Activated naive CD4-positive, alpha-beta T cell treated with anti-CD3 and anti-CD28 coated beads, Interleukin-2, amount 50 U/mL, for 16 hours (primary cell): ENCODE data around the gene TYW1.
"Not testable (repeated sequence)": the region's sequence is repeated elsewhere in the genome, so short reads cannot be mapped to it uniquely, and the experiment has no call there.

Source experiments
- DNase-seq: peaks from one replicate; pipeline ENCODE4 v3.0.0-alpha.2; 2020

Gene TYW1

GRCh38 chr7:67135617-67136486 is 139.2 kb downstream of the TYW1 start:
- not testable (repeated sequence) for DNase-seq

GRCh38 chr7:67137489-67137888 is 140.9 kb downstream of the TYW1 start:
- DNase-seq, result not testable (repeated sequence)

DNA sequence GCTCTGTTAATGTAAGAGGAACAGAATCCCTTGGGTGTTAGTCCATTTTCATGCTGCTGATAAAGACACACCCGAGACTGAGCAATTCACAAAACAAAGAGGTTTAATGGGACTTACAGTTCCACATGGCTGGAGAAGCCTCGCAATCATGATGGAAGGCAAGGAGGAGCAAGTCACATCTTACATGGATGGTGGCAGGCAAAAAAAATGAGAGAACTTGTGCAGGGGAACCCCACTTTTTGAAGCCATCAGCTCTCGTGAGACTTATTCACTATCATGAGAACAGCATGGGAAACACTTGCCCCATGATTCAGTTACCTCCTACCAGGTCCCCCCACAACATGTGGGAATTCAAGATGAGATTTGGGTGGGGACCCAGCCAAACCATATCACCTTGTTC is 143.2 kb downstream of the TYW1 start:
- DNase-seq, result not testable (repeated sequence)

- DNase-seq, result not testable (repeated sequence)
Observed at GRCh38 chr7:67141001-67141400, 144.4 kb downstream of the TYW1 start.

DNA sequence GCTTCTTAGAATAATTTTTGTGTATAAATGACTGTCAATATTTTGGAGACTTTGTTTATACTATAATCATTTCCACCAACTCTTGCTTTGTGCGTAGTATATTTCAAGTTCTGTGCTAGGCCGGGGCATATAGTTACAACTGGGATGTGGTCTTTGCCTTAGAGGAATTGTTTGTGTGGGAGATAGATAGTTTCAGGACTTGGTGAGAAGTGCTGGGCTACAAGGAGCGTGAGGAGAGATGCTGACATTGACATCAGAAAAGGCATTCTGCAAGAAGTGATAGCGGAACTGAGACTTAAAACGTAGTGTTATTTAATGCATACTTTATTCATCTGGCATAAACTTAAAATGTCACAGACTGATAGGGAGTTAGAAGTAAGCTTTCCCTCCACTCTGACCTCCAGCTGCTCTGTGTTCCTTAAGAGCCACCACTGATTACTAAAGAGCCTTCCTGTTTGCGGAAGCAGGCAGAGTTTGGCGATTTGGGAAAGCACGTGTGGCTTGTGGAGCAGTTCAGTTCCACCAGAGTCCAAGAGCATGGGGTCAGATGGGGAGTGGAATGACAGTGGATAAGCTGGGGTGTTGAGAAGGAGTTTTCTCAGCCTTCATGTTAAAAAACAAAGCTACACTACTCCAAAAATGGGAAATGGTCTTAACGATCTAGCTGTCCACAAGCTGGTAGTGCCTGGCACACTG is 146.6 kb downstream of the TYW1 start:
- DNase-seq, result not testable (repeated sequence)

- not testable (repeated sequence) for DNase-seq
Observed at GRCh38 chr7:67145581-67146193, 149.1 kb downstream of the TYW1 start.

GRCh38 chr7:67149131-67149530 is 152.5 kb downstream of the TYW1 start:
- DNase-seq, result not testable (repeated sequence)

DNA sequence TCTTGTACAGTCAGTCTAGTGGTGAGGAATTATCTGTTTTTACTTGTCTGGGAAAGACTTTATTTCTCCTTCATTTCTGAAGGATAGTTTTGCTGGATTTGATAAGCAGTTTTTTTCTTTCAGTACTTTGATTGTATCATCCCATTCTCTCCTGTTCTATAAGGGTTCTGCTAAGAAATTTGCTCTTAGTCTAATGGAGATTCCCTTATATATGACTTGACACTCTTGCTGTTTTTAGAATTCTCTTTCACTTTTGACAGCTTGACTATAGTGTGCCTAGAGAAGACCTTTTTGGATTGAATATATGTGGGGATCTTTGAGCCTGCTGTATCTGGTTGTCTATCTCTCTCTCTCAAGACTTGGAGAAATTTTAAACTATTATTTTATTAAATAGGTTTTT is 157.7 kb downstream of the TYW1 start:
- DNase-seq, result not testable (repeated sequence)

DNA sequence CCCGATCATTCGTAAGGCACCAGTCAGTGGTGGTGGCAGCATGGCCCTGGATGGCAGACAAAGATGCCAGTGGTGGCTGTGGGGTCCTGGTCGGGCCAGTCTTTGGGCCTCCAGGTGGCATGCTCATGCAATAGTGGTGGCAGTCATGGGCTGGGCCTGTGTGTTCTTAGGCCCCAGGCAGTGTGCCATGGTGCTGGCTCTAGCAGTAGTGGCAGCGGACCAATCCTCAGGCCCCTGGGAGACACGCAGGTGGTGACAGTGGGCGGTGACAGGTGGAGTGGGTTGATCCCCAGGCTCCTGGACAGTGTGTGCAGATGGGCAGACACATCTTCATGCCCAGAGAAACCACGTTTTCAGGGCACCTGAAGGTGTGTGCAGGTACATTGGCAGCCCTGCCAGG is 159.4 kb downstream of the TYW1 start:
- not testable (repeated sequence) for DNase-seq

GRCh38 chr7:67163285-67163684 is 166.7 kb downstream of the TYW1 start:
- not testable (repeated sequence) for DNase-seq

DNA sequence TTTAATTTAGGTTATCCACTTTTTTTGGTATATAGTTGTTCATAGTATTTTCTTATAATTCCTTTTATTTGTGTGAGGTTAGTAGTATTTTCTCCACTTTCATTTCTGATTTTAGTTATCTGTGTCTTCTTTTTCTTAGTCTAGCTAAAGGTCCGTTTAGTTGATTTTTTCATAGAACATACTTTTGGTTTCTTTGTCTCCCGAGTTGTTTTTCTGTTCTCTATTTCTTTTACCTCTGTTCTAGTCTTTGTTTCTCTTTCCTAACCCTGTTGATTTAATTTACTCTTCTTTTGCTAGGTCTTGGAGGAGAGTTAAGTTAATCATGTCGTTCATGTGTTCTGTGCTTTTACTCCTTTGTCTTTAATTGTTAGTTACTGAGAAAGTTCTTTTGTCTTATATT is 174.5 kb downstream of the TYW1 start:
- not testable (repeated sequence) for DNase-seq

- not testable (repeated sequence) for DNase-seq
Observed at GRCh38 chr7:67176730-67177129, 180.1 kb downstream of the TYW1 start.

GRCh38 chr7:67178915-67179688 is 182.5 kb downstream of the TYW1 start:
- not testable (repeated sequence) for DNase-seq

DNA sequence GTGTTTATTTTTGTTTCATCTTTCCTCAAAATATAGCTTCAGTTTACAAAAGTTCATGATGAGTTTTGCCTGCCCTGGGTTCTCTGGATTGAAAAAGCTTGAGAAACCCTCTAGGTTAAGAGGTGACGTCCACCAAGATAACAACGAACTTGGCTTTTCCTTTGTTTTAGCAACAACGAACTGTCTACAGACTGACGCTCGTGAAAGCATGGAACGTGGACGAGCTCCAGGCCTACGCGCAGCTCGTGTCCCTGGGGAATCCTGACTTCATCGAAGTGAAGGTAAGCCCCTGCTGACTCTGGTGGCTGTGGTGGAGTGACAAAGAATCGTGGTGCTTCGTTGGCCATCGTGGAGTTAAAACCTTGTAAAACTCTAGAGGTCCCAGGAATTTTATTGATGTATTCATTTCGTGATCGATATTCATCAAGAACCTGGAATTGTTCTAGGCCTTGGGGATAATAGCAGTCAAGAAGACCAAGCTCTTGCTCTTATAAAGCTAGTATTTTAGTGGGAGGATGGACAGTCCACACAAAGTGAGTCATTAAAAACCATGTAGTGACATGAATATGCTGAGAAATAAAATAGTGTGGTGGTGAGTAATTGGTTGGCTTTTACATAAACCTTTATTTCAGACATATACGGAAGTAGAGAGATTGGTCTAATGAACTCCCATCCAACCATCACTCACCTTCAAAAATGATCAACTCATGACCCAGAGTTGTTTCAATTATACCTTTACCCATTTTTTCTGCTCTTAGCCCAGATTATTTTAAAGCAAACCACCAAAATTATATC is 186.5 kb downstream of the TYW1 start:
- not testable (repeated sequence) for DNase-seq

DNA sequence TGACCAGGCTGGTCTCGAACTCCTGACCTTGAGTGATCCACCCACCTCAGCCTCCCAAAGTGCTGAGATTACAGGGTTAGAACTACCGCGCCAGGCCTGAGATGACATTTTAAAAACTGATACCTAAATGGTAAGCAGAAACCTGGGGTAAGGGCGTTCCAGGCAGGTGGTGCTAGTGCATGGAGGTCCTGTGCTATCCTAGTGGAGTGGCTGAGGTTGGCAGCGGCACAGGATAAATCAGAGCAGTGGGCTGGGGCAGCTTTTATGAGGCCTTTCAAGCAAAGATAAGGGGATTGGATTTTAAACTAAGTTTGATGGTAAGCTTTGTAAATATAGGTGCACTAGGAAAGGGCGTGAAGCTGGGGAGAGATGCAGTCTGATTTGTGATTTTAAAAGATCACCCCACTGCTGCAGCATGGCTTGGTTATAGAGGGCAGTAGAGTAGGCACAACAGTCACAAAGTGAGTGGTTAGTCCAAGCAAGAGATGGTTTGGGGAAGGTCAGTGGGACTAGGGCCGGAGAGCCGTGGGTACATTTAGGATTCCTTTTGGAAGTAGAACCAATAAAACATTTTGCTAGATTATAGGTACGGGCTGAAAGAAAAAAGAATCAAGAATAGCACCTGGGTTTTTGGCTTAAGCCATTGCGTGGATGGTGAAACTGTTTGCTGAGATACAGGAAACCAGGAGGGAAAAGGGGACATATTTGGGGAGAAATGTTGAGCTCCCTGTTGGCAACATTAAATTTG is 188.5 kb downstream of the TYW1 start:
- not testable (repeated sequence) for DNase-seq

GRCh38 chr7:67185660-67186129 is 189.1 kb downstream of the TYW1 start:
- not testable (repeated sequence) for DNase-seq

DNA sequence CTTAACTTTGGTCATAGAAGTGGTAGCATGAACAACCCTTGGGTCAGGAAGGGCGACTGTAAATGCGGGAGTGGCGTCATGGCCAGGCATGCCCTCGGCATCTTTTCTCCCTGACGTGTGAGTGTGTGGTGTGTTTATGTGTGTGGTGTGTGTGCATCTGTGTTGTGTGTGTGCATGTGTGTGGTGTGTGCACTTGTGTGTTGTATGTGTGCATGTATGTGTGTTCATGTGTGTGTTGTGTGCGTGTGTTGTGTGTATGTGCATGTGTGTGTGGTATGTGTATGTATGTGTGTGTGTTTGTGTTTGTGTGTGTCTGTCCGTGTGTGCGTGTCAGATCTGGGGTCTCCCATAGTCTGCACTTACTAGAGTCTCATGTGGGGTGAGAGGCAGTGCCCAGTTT is 192.5 kb downstream of the TYW1 start:
- not testable (repeated sequence) for DNase-seq

GRCh38 chr7:67189801-67190465 is 193.3 kb downstream of the TYW1 start:
- not testable (repeated sequence) for DNase-seq

DNA sequence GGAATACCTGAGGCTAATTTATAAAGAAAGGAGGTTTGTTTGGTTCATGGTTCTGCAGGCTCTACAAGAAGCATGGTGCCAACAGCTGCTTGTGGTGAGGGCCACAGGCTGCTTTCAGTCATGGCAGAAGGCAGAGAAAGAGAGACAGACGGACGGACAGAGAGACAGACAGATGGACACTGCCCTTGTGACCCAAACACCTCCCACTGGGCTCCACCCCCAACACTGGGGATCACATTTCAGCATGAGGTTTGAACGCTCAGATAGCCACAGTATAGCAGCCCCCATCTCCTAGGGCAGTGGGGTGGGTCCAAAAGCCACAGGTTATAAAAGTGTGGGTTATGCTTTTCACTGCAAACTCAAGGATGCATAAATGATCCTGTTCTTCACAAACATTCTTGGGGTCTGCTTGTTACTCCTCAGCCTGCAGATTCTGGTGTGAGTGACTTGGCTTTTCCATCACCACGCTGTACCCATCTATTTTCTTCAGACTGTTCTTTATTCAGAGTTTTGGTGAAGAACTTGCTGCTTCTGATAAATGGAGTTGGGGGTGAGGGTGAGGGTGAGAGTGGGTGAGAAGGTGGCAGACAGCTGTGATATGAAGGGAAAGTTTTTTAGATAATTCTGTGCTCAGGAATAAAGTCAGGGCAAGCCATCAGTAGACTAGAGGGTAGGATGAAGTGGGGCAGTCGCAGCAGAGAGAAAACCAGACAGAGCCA is 194.5 kb downstream of the TYW1 start:
- DNase-seq, result not testable (repeated sequence)
